Kidney tubule cell (primary cell): ENCODE data around the gene ANO9.

Source experiments
- DNase-seq: peaks from one replicate; pipeline ENCODE4 v3.0.0-alpha.2; 2018; ENCODE audit warnings: low spot score

ANO9 gene

DNA sequence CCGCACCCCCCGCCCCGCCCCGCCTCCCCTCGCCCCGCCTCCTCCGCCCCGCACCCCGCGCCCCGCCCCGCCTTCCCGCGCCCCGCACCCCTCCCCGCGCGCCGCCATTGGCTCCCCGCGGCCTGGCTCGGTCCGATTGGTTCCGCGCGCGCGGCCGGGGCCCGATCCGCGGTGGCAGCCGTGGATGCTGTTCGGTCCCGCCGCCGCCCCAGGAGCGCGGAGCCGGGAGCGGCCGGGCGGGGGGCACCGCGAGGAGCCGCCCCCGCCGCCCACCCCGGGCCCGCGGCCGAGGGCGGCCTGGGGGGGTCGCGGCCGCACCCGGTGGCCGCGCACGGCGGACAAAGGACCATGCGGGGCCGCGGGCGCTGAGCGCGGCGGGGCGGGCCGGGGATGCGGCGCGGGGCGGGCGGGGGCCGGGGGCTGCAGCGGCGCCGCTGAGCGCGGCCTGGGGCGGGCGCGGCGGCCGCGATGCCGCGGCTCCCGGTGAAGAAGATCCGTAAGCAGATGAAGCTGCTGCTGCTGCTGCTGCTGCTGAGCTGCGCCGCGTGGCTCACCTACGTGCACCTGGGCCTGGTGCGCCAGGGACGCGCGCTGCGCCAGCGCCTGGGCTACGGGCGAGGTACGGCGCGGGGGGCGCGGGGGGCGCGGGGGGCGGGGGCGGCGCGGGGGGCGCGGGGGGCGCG, 72.3 kb downstream of the ANO9 start, which contains the start of gene B4GALNT4:
Gene B4GALNT4, plus strand, starts transcription at position 164 of the 683 bp plus-strand sequence. Its CDS starts 305 bp downstream, at position 469.
- DNase-seq: no peak

- DNase-seq: peak; percentile 18
Measured at GRCh38 chr11:368414-369335, 73.1 kb downstream of the ANO9 start.

GRCh38 chr11:367956-368413, 73.8 kb downstream of the ANO9 start:
- DNase-seq: no peak
